Transverse colon (tissue), 3 donors: ENCODE data around the gene ELN.

Experiments used
- EP300 ChIP-seq: sonication (generic); formaldehyde crosslinking; IDR thresholded peaks from one replicate; pipeline ENCODE4 v1.6.1; 2017; ENCODE audit warnings: antibody characterized with exemption, low read depth
- POLR2A ChIP-seq: fragments of 450-650 bp; IDR thresholded peaks from one replicate; pipeline ENCODE4 v1.6.1; 2016; ENCODE audit warnings: antibody characterized with exemption, mild to moderate bottlenecking, moderate library complexity
- TF ChIP-seq, protein P1 (sequence below), 5 experiments: fragments of 200-600 bp in 3 of 5; fragments of 450-650 bp in 2 of 5; sonication (generic) in 3 of 5; IDR thresholded peaks; 1 replicate in 2 of 5; 2 replicates in 3 of 5; pipeline ENCODE4 v1.5.1; 2016 to 2017; ENCODE audit warnings: antibody characterized with exemption in 5 of 5, inconsistent platforms in 3 of 5, mild to moderate bottlenecking in 2 of 5, moderate library complexity in 1 of 5

DNA sequence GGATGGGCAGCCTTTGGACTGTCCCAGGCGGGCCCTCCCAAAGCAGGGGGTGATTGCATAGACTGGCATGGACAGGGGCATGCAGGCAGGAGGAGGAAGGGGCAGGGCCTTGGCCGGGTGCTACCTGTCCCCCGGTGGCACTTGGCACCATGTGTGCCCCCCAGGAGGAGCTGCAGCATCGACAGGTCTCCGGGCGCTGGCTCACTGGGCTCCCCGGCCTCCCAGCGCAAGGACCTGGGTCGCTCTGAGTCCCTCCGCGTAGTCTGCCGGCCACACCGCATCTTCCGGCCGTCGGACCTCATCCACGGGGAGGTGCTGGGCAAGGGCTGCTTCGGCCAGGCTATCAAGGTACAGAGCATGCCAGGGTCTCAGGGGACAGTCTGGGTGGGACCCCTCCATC lies 78.9 kb downstream of the ELN start:
- TF ChIP-seq, protein P1, sequence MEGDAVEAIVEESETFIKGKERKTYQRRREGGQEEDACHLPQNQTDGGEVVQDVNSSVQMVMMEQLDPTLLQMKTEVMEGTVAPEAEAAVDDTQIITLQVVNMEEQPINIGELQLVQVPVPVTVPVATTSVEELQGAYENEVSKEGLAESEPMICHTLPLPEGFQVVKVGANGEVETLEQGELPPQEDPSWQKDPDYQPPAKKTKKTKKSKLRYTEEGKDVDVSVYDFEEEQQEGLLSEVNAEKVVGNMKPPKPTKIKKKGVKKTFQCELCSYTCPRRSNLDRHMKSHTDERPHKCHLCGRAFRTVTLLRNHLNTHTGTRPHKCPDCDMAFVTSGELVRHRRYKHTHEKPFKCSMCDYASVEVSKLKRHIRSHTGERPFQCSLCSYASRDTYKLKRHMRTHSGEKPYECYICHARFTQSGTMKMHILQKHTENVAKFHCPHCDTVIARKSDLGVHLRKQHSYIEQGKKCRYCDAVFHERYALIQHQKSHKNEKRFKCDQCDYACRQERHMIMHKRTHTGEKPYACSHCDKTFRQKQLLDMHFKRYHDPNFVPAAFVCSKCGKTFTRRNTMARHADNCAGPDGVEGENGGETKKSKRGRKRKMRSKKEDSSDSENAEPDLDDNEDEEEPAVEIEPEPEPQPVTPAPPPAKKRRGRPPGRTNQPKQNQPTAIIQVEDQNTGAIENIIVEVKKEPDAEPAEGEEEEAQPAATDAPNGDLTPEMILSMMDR (IDR thresholded peaks at IDR 0.05), result no peak
- no peak for TF ChIP-seq POLR2A
- TF ChIP-seq EP300, result no peak
